SK-N-MC (cell line): ENCODE data around the gene P4HTM.

Source experiments
- DNase-seq: peaks from one replicate; pipeline ENCODE4 v3.0.0-alpha.2; 2011; ENCODE audit warnings: low read depth, low spot score
- H3K27ac ChIP-seq: fragments of 200-600 bp; sonication (generic); 2 replicates; pipeline ENCODE4 v1.5.1; 2016; ENCODE audit warnings: mixed run types
- H3K36me3 ChIP-seq: fragments of 200-600 bp; sonication (generic); 2 replicates; pipeline ENCODE4 v1.6.1; 2017; ENCODE audit warnings: antibody characterized with exemption, low read length, mixed read lengths; ENCODE audit not compliant: insufficient read depth
- H3K4me3 ChIP-seq: fragments of 200-600 bp; sonication (generic); 2 replicates; pipeline ENCODE4 v1.5.1; 2016
- H3K9ac ChIP-seq: fragments of 200-600 bp; sonication (generic); 2 replicates; pipeline ENCODE4 v1.8.0; 2017; ENCODE audit warnings: mixed run types, mixed read lengths; ENCODE audit not compliant: insufficient read length
- H3K9me3 ChIP-seq: fragments of 200-600 bp; sonication (generic); 2 replicates; pipeline ENCODE4 v1.6.1; 2017; ENCODE audit warnings: low read depth, mild to moderate bottlenecking, antibody characterized with exemption, low read length, moderate library complexity, mixed read lengths
- EZH2 ChIP-seq: fragments of 200-600 bp; sonication (generic); IDR thresholded peaks from one replicate; pipeline ENCODE4 v1.6.1; 2017; ENCODE audit warnings: antibody characterized with exemption
- FOXP2 ChIP-seq: optimal IDR thresholded peaks from 2 replicates; pipeline ENCODE3; 2011; ENCODE audit warnings: mild to moderate bottlenecking, moderate library complexity; ENCODE audit not compliant: insufficient read depth; ENCODE audit errors: extremely low read length, control extremely low read depth
- POLR2AphosphoS5 ChIP-seq: IDR thresholded peaks from 2 replicates; pipeline ENCODE4 v1.6.1; 2012; ENCODE audit warnings: mild to moderate bottlenecking, low read depth, low read length, borderline replicate concordance

P4HTM gene

GRCh38 chr3:49028673-49029562 is 38.9 kb downstream of the P4HTM start, which contains the start of gene IMPDH2:
TSS of gene IMPDH2 (minus strand) at chr3:49029398. CDS start at chr3:49029350, 48 bp downstream.
- H3K36me3 ChIP-seq: peaks cover 55% of the 10 kb centered on the region; the same call in 1 of the 2 replicates
- TF ChIP-seq FOXP2 (peak; percentile 27), EZH2 (no peak), POLR2AphosphoS5 (peak; percentile 99)
- peak within 1 kb of the TSS; percentile 87 for H3K4me3 ChIP-seq
- peak within 1 kb of the TSS; percentile 84 for H3K27ac ChIP-seq
- no peak for DNase-seq
- H3K9me3 ChIP-seq: no peaks in the 10 kb centered on the region
- H3K9ac ChIP-seq: peak within 1 kb of the TSS; percentile 94

GRCh38 chr3:49029563-49029884 is 39.5 kb downstream of the P4HTM start:
- TF ChIP-seq POLR2AphosphoS5 (no peak; the same call in 1 of the 2 replicates), EZH2 (no peak), FOXP2 (no peak)
- H3K36me3 ChIP-seq: peaks cover 50% of the 10 kb centered on the region; the same call in 1 of the 2 replicates
- no peak for DNase-seq
- peak overlapping the region; percentile 87 for H3K4me3 ChIP-seq
- peak overlapping the region; percentile 84 for H3K27ac ChIP-seq
- peak overlapping the region; percentile 26 for H3K9ac ChIP-seq
- H3K9me3 ChIP-seq: no peaks in the 10 kb centered on the region

GRCh38 chr3:49030321-49030720 is 40.3 kb downstream of the P4HTM start:
- DNase-seq: no peak
- Histone ChIP-seq H3K27ac (0 out of 2 replicates have a peak overlapping the region, but pooled peaks have one; percentile 84), H3K9ac (no peak overlapping the region), H3K9me3 (no peaks in the 10 kb centered on the region), H3K36me3 (peaks cover 45% of the 10 kb centered on the region; the same call in 1 of the 2 replicates), H3K4me3 (no peak overlapping the region)
- no peak for TF ChIP-seq POLR2AphosphoS5

- Histone ChIP-seq H3K9ac (no peak overlapping the region), H3K36me3 (peaks cover 27% of the 10 kb centered on the region; the same call in 1 of the 2 replicates), H3K9me3 (no peaks in the 10 kb centered on the region), H3K4me3 (no peak overlapping the region), H3K27ac (no peak overlapping the region)
- DNase-seq: no peak
- TF ChIP-seq POLR2AphosphoS5 (no peak), FOXP2 (no peak), EZH2 (no peak)
These were observed 42.7 kb downstream of the P4HTM start for GRCh38 chr3:49032646-49033304.

GRCh38 chr3:49034650-49035049 is 44.6 kb downstream of the P4HTM start:
- Histone ChIP-seq H3K4me3 (no peak overlapping the region), H3K36me3 (peaks cover 23% of the 10 kb centered on the region; the same call in 1 of the 2 replicates), H3K9ac (no peak overlapping the region), H3K27ac (no peak overlapping the region), H3K9me3 (no peaks in the 10 kb centered on the region)
- TF ChIP-seq EZH2 (no peak), FOXP2 (no peak), POLR2AphosphoS5 (no peak)
- no peak for DNase-seq

GRCh38 chr3:49035281-49035680 is 45.2 kb downstream of the P4HTM start:
- TF ChIP-seq FOXP2: no peak
- no peak for TF ChIP-seq POLR2AphosphoS5
- TF ChIP-seq EZH2: no peak

GRCh38 chr3:49053543-49053942 is 63.5 kb downstream of the P4HTM start:
- Histone ChIP-seq H3K4me3 (no peak overlapping the region), H3K9me3 (no peaks in the 10 kb centered on the region), H3K27ac (no peak overlapping the region), H3K36me3 (peaks cover 24% of the 10 kb centered on the region; the same call in 1 of the 2 replicates), H3K9ac (no peak overlapping the region)
- no peak for TF ChIP-seq FOXP2
- TF ChIP-seq POLR2AphosphoS5: no peak
- DNase-seq: no peak

More at GRCh38 chr3:49035281-49035680, 45.2 kb downstream of the P4HTM start:
- H3K27ac ChIP-seq: no peak overlapping the region
- H3K36me3 ChIP-seq: peaks cover 23% of the 10 kb centered on the region; the same call in 1 of the 2 replicates
- H3K4me3 ChIP-seq: no peak overlapping the region
- no peaks in the 10 kb centered on the region for H3K9me3 ChIP-seq
- DNase-seq: no peak
- H3K9ac ChIP-seq: no peak overlapping the region

GRCh38 chr3:49054344-49054862 is 64.4 kb downstream of the P4HTM start:
- Histone ChIP-seq H3K9ac (no peak overlapping the region), H3K36me3 (peaks cover 24% of the 10 kb centered on the region; the same call in 1 of the 2 replicates), H3K27ac (no peak overlapping the region), H3K4me3 (no peak overlapping the region), H3K9me3 (no peaks in the 10 kb centered on the region)
- no peak for TF ChIP-seq FOXP2
- no peak for TF ChIP-seq POLR2AphosphoS5
- TF ChIP-seq EZH2: no peak
- DNase-seq: no peak
